ENCODE results near the gene IKBIP. TPM values are rescaled to one million over a fixed set of nuclear protein-coding genes. Genes with fewer than 3 reads are reported as not detected.

IKBIP gene
- total and polyA plus RNA-seq, 9 of the 15 experiments (the other 6 are each of a cell fraction or from before 2014, with no cell fraction given), result 3.3 to 19.5 (median 14.9) TPM

GRCh38 chr12:98593351-98594049 lies 51.1 kb downstream of the IKBIP start, which contains the start of gene SLC25A3 (continued):
- no peak for TF ChIP-seq IFI16 (CRISPR knock-in tag; IDR thresholded peaks at IDR 0.05)
- no peak for TF ChIP-seq ZNF707 (CRISPR knock-in tag; conservative IDR thresholded peaks at IDR 0.05)
- TF ChIP-seq EHMT2 (IDR thresholded peaks at IDR 0.05), result no peak
- no peak for TF ChIP-seq ZNF140 (CRISPR knock-in tag; IDR thresholded peaks at IDR 0.05)
- no peak for TF ChIP-seq ZBTB26 (CRISPR knock-in tag; IDR thresholded peaks at IDR 0.05)
- TF ChIP-seq MTA2 (IDR thresholded peaks at IDR 0.05; ENCODE audit: low read depth), result no peak
- no peak for TF ChIP-seq ZNF586 (CRISPR knock-in tag; conservative IDR thresholded peaks at IDR 0.05)
- TF ChIP-seq RBM39 (optimal IDR thresholded peaks at IDR 0.05; ENCODE audit: low read depth, low read length), result no peak
- no peak for TF ChIP-seq SMAD3 (CRISPR knock-in tag; conservative IDR thresholded peaks at IDR 0.05)
- no peak for TF ChIP-seq MAFG (tag; conservative IDR thresholded peaks at IDR 0.05)
- no peak for TF ChIP-seq SMARCB1 (IDR thresholded peaks at IDR 0.05; ENCODE audit: insufficient read length, low read depth)
- peak; percentile 99 for TF ChIP-seq RBFOX2 (IDR thresholded peaks at IDR 0.05; ENCODE audit: low read depth, low read length)
- TF ChIP-seq ZNF511 (CRISPR knock-in tag; IDR thresholded peaks at IDR 0.05), result peak; percentile 29; the same call in 1 of the 2 replicates
- TF ChIP-seq NFYB (IDR thresholded peaks at IDR 0.05; ENCODE audit: extremely low read depth, insufficient read length), result peak; percentile 41
- TF ChIP-seq SRSF9 (IDR thresholded peaks at IDR 0.05; ENCODE audit: borderline replicate concordance, low read depth, low read length), result no peak
- TF ChIP-seq NFE2L1 (tag; IDR thresholded peaks at IDR 0.05; ENCODE audit: borderline replicate concordance, low read depth), result no peak
- no peak for TF ChIP-seq HIVEP1 (CRISPR knock-in tag; IDR thresholded peaks at IDR 0.05)
- no peak for TF ChIP-seq ZNF75A (CRISPR knock-in tag; IDR thresholded peaks at IDR 0.05)
- no peak for TF ChIP-seq CUX1 (CRISPR knock-in tag; IDR thresholded peaks at IDR 0.05)
- TF ChIP-seq TCFL5 (CRISPR knock-in tag; conservative IDR thresholded peaks at IDR 0.05), result no peak
- TF ChIP-seq ZKSCAN3 (CRISPR knock-in tag; IDR thresholded peaks at IDR 0.05), result no peak
- TF ChIP-seq POU5F1 (IDR thresholded peaks at IDR 0.05; ENCODE audit: borderline replicate concordance, low read depth, low read length, partially characterized antibody), result no peak

Measured in K562 (cell line).